ENCODE data around the gene PTPRD. TPM values are rescaled to one million over a fixed set of nuclear protein-coding genes. Genes with fewer than 3 reads are reported as not detected.

Gene PTPRD
- total RNA-seq, 1 experiment from 2014 or later = 32.5 TPM

- H3K27me3 Mint-ChIP-seq (ENCODE audit: low read depth) = no peaks in the 10 kb centered on the region
- H3K23me2 ChIP-seq (ENCODE audit: insufficient read length, low read depth, low read length, poor library complexity, severe bottlenecking) = no peaks in the 10 kb centered on the region
- H4K5ac ChIP-seq (ENCODE audit: insufficient read length, low read depth, low read length) = no peak overlapping the region
- no peaks in the 10 kb centered on the region; a peak in 1 of 5 replicates for H3K9me3 Mint-ChIP-seq
- H3K27ac ChIP-seq (ENCODE audit: insufficient read length, low read depth, low read length) = no peak overlapping the region
- no peaks in the 10 kb centered on the region for H3K27me3 ChIP-seq (ENCODE audit: insufficient read depth, low read length)
- no peaks in the 10 kb centered on the region for H3K9me3 ChIP-seq (ENCODE audit: control insufficient read depth, low read depth, low read length)
- H2BK15ac ChIP-seq (ENCODE audit: low read depth, low read length) = no peak overlapping the region
- no peak overlapping the region for H2BK12ac ChIP-seq (ENCODE audit: insufficient read length, low read depth, low read length)
- no peak for DNase-seq
- H3K56ac ChIP-seq (ENCODE audit: insufficient read length, low read depth, low read length) = no peak overlapping the region
- H3K4me3 Mint-ChIP-seq = no peak overlapping the region
- H3K23ac ChIP-seq (ENCODE audit: insufficient read length, low read depth, low read length) = no peak overlapping the region
- no peaks in the 10 kb centered on the region for H4K20me1 ChIP-seq (ENCODE audit: control insufficient read depth, insufficient read depth, insufficient read length)
- H2BK5ac ChIP-seq (ENCODE audit: insufficient read length, low read length) = no peak overlapping the region
- no CpG with 5 or more reads among the region's 5 CpGs for WGBS (ENCODE audit: extremely low coverage, insufficient read length, low lambda C conversion rate)
- H2BK120ac ChIP-seq (ENCODE audit: low read depth, low read length, poor library complexity, severe bottlenecking) = no peak overlapping the region
- no peak for TF ChIP-seq CTCF (conservative IDR thresholded peaks at IDR 0.05)
- H3K9ac ChIP-seq (ENCODE audit: extremely low read depth, insufficient read length, low read length) = no peak overlapping the region
- H3K14ac ChIP-seq (ENCODE audit: insufficient read depth, low read length) = no peak overlapping the region
- no peak overlapping the region for H2BK20ac ChIP-seq (ENCODE audit: low read depth, low read length, poor library complexity, severe bottlenecking)
- no peaks in the 10 kb centered on the region for H3K79me2 ChIP-seq (ENCODE audit: insufficient read depth, low read length)
- no peak overlapping the region for H2AK5ac ChIP-seq (ENCODE audit: insufficient read length, low read length)
- no peak overlapping the region for H3K4me2 ChIP-seq (ENCODE audit: insufficient read depth, insufficient read length, low read length)
- H3T11ph ChIP-seq (ENCODE audit: low read length) = no peak overlapping the region
- H3K4ac ChIP-seq (ENCODE audit: low read depth, low read length) = no peak overlapping the region
- H3K4me1 ChIP-seq (ENCODE audit: insufficient read depth, low read length) = peaks cover 5% of the 10 kb centered on the region; the same call in 1 of the 2 replicates
- no peak overlapping the region for H4K8ac ChIP-seq (replicated peaks; ENCODE audit: insufficient read length, low read depth, low read length)
- H3K79me1 ChIP-seq (ENCODE audit: insufficient read depth, low read depth, low read length, poor library complexity, severe bottlenecking) = no peaks in the 10 kb centered on the region
- H3K18ac ChIP-seq (ENCODE audit: insufficient read length, low read depth, low read length) = no peak overlapping the region
- H2AFZ ChIP-seq (ENCODE audit: low read length) = no peak overlapping the region
- no peak overlapping the region for H4K91ac ChIP-seq (ENCODE audit: insufficient read length, low read depth, low read length)
- peaks cover 39 to 41% of the 10 kb centered on the region in 2 experiments for H3K4me1 Mint-ChIP-seq
- peak overlapping the region in 1 of 3 experiments; percentile 45; a peak in 1 of 7 replicates for H3K27ac Mint-ChIP-seq
- H3K36me3 Mint-ChIP-seq (ENCODE audit: insufficient read depth in 1 of 3, low read depth in 3 of 3) = no peaks in the 10 kb centered on the region; a peak in 1 of 7 replicates
These were observed 1876.0 kb downstream of the PTPRD start for GRCh38 chr9:8736805-8737204.

Data from H9 (cell line).